Kasumi-1 (cell line): ENCODE data around the gene ZNF138.
"Not testable (repeated sequence)": the region's sequence is repeated elsewhere in the genome, so short reads cannot be mapped to it uniquely, and the experiment has no call there.

Experiments
- DNase-seq, 2 experiments: peaks; one replicate each; lab custom pipeline; 2025; lab: John Stamatoyannopoulos, UW

Gene ZNF138

GRCh38 chr7:64794171-64794844, at the start of gene ZNF138:
Gene ZNF138, plus strand, starts transcription at chr7:64794428. Its CDS starts 141 bp downstream, at chr7:64794569.
- peak; percentile 96 to 97 for DNase-seq

GRCh38 chr7:64744680-64745079, 49.5 kb upstream of the ZNF138 start:
- no peak for DNase-seq

GRCh38 chr7:64747802-64748201, 46.4 kb upstream of the ZNF138 start:
- DNase-seq: no peak

GRCh38 chr7:64753032-64753431, 41.2 kb upstream of the ZNF138 start:
- no peak for DNase-seq

GRCh38 chr7:64755865-64756264, 38.4 kb upstream of the ZNF138 start:
- no peak for DNase-seq

- DNase-seq: no peak
Measured at GRCh38 chr7:64758151-64758550, 36.1 kb upstream of the ZNF138 start.

- DNase-seq: no peak
Measured at GRCh38 chr7:64768824-64769223, 25.4 kb upstream of the ZNF138 start.

GRCh38 chr7:64774204-64774842, 19.9 kb upstream of the ZNF138 start:
- peak; percentile 27 to 44 for DNase-seq

GRCh38 chr7:64775289-64775688, 18.9 kb upstream of the ZNF138 start:
- no peak for DNase-seq

GRCh38 chr7:64784842-64785241, 9.4 kb upstream of the ZNF138 start:
- DNase-seq: not testable (repeated sequence)

- DNase-seq: peak in 1 of 2 experiments; percentile 30
Measured at GRCh38 chr7:64787295-64787694, 6.9 kb upstream of the ZNF138 start.

- not testable (repeated sequence) for DNase-seq
Measured at GRCh38 chr7:64789241-64789640, 5.0 kb upstream of the ZNF138 start.

- no peak for DNase-seq
Measured at GRCh38 chr7:64793106-64793755, 997 bp upstream of the ZNF138 start.

- DNase-seq: no peak
Measured at GRCh38 chr7:64795176-64795575, 948 bp downstream of the ZNF138 start.

GRCh38 chr7:64799169-64799568, 4.9 kb downstream of the ZNF138 start:
- not testable (repeated sequence) for DNase-seq

- DNase-seq: no peak
Measured at GRCh38 chr7:64802699-64803098, 8.5 kb downstream of the ZNF138 start.

GRCh38 chr7:64807731-64808365, 13.6 kb downstream of the ZNF138 start:
- DNase-seq: no peak

- DNase-seq: no peak
Measured at GRCh38 chr7:64811767-64812166, 17.5 kb downstream of the ZNF138 start.

- no peak for DNase-seq
Measured at GRCh38 chr7:64830926-64831325, 36.7 kb downstream of the ZNF138 start.

GRCh38 chr7:64832136-64832535, 37.9 kb downstream of the ZNF138 start:
- DNase-seq: no peak

- no peak for DNase-seq
Measured at GRCh38 chr7:64834989-64835388, 40.8 kb downstream of the ZNF138 start.

GRCh38 chr7:64835856-64836255, 41.6 kb downstream of the ZNF138 start:
- DNase-seq: not testable (repeated sequence)

- not testable (repeated sequence) for DNase-seq
Measured at GRCh38 chr7:64838051-64838450, 43.8 kb downstream of the ZNF138 start.
